GM10847 (cell line): ENCODE data around the gene TNRC6A.

Experiments
- POLR2A ChIP-seq: IDR thresholded peaks from 2 replicates; pipeline ENCODE4 v1.6.1; 2011; ENCODE audit not compliant: insufficient read length; ENCODE audit errors: extremely low read depth

The TNRC6A gene

DNA sequence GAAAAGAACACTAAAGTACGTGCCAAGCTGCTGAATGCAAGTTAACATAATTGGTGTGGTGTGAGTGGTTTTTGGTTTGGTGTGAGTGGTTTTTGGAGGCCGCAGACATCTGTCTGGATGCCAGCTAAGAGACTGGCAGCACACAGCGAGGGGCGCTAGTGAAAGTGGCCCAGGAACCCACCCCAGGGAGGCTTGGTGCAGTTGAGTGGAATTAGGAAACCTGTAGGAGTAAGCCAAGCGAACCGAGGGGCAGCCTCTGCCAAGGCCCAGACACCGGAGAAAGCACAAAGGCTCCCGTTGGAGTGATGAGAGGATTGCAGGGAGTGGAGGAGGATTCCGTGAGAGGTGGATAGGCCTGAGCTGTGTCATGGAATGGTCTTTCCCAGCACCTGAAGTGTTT is 91.7 kb downstream of the TNRC6A start:
- TF ChIP-seq POLR2A, result no peak

DNA sequence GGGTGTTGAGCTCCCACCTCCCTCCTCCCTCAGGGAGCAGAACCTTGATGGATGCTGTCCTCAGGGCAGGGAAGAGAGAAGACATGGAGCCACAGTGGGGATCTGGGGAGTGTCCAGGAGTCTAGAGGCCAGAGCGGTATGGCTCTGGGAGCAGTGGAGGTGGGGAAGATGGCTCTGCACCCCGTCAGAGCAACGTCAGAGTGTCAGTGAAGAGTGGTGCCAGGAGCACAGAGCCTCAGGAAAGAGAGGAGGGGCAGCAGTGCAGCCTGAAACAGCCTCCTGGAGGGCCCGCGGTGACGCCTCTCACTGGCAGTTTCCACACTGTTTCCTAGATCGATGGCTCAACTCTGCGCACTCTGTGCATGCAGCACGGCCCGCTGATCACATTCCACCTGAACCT is 93.1 kb downstream of the TNRC6A start:
- TF ChIP-seq POLR2A, result no peak

- TF ChIP-seq POLR2A, result no peak
Observed at GRCh38 chr16:24822974-24823373, 93.5 kb downstream of the TNRC6A start.

- TF ChIP-seq POLR2A, result no peak
Observed at GRCh38 chr16:24825696-24826095, 96.2 kb downstream of the TNRC6A start.

DNA sequence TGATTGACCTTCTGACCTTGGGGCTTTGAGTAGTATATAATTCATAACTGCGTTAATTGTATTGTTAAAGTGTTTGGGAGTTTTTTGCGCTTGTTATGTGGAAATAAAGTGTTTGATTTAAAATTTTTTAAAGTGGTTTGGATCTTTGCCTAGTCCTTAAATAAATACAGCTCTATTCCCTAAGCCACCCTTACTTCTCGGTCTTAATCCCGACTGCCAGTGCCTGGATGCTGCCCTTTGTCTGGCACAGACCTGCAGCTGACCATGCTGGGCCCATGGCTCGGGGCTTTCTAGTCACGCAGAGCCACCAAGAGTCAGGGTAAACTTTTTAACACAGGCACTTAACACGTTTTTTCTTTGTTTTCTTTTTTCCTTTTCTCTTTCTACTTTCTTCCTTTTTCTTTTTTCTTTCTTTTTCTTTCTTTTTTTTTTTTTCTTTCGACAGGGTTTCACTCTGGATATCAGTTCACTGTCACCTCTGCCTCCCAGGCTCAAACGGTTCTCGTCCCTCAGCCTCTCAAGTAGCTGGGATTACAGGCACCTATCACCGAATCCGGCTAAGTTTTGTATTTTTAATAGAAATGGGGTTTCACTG is 96.7 kb downstream of the TNRC6A start:
- TF ChIP-seq POLR2A, result no peak

GRCh38 chr16:24826817-24827566 is 97.5 kb downstream of the TNRC6A start:
- no peak for TF ChIP-seq POLR2A

GRCh38 chr16:24829153-24829552 is 99.7 kb downstream of the TNRC6A start:
- no peak for TF ChIP-seq POLR2A

GRCh38 chr16:24833352-24833751 is 103.9 kb downstream of the TNRC6A start:
- no peak for TF ChIP-seq POLR2A

- no peak for TF ChIP-seq POLR2A
Observed at GRCh38 chr16:24834459-24835335, 105.2 kb downstream of the TNRC6A start.

DNA sequence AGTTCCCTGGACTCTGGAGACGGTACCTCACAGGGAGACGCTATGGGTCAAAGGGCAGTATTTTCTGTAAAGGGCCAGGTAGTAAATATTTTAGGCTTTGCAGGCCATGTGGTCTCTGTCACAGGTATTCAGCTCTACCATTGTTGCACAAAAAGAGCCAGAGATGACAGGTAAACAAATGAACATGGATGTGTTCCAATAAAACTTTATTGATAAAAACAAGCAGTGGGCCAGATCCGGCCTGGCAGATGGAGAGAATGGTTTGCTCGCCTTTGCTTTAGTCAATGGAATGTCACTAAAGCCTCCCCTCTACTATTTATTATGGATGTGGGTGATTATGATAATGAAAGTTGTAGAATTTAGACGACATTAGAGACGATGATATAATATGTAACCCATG is 107.4 kb downstream of the TNRC6A start:
- TF ChIP-seq POLR2A, result no peak

DNA sequence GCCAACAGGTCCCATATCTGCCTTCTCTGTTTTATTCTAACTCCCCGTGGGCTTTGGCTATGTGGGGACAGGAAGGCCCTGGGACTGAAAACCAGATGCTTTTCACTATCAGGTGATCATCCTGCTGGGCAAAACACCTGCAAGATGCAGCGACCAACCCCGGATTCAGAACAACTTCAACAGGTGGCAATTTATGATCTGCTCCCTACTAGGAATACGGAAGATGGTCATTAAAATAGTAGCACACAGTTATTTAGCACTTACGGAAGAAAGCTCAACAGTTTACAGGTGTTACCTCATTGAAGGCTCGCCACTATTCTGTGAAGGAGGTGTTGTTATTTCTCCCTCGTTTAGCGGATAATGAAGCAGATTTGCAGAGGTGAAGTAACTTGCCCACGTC is 108.5 kb downstream of the TNRC6A start:
- no peak for TF ChIP-seq POLR2A

GRCh38 chr16:24838554-24839266 is 109.3 kb downstream of the TNRC6A start:
- TF ChIP-seq POLR2A, result no peak

DNA sequence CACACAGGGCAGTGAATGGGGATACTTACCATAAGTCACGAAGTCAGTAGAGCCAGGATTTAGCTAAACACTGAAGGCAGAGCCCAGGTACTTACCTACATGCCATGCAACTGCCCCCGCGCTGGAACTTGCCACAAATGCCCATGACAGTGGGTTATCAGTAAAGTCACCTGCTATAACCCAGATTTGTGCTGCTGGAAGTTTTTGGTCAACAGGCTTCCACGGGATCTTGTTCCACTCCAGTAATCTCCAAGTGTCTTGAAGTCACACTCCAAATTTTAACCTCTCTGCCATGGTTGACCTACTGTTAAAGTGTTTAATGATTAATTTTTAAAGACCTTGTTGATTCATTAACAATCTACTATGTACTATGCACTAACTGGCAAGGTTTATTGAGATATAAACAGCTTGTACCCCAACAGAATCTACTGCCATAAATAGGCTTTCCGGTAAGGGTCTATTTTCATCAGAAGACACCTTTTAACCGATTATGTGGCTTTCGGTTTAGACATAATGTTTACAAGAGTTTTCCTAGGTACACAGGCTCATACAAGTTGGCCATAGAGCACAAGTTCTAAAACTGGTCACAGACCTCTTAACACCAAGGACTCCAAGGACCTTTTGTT is 110.0 kb downstream of the TNRC6A start:
- no peak for TF ChIP-seq POLR2A

DNA sequence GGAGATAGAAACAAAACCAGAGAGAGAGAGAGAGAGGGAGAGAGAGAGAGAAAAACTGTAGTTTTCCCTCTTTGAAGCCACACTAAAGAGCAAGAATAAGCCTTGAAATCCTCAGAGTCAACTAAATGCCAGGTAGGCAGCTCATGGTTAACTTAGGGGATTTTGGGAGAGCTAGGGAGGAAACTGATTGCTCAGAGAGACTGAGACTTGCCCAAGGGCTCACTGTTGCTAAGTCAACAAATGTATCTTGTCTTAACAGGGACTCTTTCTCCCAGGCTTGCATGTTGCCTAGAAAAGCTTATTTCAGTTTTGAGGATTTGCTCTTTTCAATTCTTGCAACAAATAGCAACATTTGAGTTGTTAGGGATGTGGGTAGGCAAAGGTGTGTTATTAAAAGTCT is 111.8 kb downstream of the TNRC6A start:
- no peak for TF ChIP-seq POLR2A
